ENCODE results near the gene DPM2.

DPM2 gene

DNA sequence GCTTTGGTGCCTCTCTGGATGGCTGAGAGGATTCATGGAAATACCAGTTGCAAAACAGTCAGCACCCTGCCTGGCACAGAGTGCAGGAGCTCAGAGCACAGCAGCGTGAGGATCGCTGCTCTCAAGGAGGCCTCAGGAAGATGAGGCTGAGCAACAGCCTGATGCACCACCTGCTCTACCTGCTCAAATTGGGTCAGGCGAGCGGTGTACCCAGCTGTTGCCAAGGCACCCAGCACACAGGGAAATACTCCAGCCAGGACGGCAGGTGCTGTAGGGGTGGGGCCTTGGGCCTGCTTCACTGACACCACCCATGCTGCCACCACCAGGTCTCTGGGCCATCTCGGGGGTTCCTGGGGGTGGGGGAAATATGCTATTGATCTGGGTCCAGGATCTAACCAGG is 38.8 kb upstream of the DPM2 start:
- no peak overlapping the region for H3K4me3 ChIP-seq (ENCODE audit: low read depth, low read length)
- TF ChIP-seq, protein P1, sequence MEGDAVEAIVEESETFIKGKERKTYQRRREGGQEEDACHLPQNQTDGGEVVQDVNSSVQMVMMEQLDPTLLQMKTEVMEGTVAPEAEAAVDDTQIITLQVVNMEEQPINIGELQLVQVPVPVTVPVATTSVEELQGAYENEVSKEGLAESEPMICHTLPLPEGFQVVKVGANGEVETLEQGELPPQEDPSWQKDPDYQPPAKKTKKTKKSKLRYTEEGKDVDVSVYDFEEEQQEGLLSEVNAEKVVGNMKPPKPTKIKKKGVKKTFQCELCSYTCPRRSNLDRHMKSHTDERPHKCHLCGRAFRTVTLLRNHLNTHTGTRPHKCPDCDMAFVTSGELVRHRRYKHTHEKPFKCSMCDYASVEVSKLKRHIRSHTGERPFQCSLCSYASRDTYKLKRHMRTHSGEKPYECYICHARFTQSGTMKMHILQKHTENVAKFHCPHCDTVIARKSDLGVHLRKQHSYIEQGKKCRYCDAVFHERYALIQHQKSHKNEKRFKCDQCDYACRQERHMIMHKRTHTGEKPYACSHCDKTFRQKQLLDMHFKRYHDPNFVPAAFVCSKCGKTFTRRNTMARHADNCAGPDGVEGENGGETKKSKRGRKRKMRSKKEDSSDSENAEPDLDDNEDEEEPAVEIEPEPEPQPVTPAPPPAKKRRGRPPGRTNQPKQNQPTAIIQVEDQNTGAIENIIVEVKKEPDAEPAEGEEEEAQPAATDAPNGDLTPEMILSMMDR (IDR thresholded peaks at IDR 0.05; ENCODE audit: low read depth, low read length), result no peak

DNA sequence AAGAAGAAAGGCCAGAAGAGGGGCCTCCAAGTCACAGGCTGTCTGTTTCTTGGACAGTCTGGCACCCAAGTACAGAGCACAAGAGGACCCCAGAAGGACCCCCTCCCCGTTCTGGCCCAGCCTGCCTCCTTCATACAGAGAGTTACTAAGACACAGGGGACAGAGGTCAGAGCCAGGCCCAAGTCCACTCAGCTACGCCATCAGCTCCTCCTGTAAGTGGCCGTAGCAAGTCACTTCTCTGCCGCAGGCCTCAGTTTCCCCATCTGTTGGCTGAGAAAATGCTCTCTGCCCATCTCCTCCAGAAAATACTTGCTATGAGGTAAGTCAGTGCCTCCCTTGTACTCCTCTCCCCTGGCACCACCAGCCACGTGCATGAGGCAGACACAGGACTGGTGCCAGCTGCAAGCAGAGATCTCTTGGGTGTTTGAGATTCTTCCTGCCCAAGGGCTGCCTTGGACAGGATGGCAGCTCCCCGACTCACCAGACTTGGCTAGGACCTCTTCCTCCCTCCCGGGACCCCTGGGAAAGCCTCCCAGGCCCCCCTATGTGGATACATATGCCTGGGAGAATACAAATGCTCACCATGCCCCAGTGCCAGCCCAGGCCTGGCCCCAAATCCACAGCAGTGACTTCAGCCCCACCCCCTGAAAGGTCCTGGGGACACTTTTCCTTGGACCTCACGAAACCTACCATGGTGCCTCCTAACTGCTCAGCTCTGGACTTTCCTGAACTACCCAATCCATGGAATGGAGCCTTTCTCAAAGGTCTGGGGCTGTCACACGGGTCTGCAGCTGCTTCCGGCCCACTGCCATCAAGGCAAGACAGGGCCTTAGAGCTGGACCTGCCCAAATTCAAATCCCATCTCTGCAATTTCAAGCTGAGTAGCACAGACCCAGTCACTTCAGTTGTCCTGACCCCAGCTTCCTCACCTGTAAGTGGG is 38.0 kb upstream of the DPM2 start:
- H3K4me3 ChIP-seq (ENCODE audit: low read depth, low read length), result no peak overlapping the region
- TF ChIP-seq, protein P1 (IDR thresholded peaks at IDR 0.05; ENCODE audit: low read depth, low read length), result no peak

DNA sequence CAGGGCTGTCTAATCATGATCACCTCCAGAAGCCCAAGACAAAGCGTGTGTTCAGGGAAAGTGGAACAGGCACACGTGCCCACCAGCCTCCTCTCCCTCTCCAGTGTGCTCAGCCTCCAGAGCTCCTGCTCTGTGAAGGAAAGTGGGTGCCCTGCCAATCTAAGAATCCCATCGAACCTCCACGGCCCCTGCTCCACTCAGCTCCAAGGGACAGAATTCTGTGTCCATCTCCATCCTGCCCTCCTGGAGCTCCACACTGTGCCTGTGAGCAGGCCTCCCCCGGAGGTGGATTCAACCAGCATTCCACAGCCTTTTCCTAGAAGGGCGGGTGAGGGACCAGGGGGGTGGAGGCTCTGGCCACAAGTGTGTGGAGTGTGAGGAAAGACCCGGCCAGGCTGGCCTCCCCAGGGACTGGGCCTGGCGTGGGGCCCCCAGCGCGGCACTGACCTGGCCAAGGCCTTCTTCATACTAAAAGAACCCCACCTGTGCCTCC is 37.2 kb upstream of the DPM2 start:
- no peak overlapping the region for H3K4me3 ChIP-seq (ENCODE audit: low read depth, low read length)

DNA sequence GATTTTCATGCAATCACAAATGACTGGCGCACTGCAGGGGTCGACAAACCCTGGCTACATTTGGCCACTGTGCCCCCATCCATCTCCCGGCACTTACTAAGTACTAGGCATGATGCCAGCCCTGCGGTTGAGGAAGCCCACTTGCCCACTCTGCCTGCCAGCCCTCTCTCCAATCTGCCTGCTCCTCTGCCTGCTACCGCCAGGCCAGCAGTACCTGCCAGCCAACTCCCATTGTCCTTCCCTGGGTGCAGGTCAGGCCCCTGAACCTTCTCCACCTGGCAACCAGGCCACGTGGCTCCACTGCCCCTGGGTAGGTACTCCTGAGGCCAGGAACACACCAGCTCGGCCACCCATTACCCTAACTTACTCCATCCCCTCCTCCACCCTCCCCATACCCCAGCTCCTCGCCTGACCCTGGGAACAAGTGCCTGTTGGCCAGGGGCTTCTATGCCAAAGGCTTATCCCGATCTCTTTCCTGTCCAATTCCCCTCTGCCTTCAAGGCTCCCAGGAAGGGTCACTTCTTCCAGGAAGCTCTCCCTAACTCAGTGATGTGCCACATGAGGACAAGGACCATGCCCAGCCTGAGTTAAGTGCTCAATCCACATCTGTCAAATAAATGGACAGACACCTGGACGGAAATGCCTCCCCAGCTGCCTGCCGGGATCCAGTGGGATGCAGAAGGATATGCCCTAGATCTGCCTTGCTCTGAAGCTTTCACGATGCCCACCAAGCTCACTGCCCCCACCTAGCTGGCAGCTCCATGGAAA is 36.5 kb upstream of the DPM2 start:
- TF ChIP-seq, protein P1 (IDR thresholded peaks at IDR 0.05; ENCODE audit: low read depth, low read length), result no peak
- no peak overlapping the region for H3K4me3 ChIP-seq (ENCODE audit: low read depth, low read length)

More for the DNA sequence above, 37.2 kb upstream of the DPM2 start:
- TF ChIP-seq, protein P1 (IDR thresholded peaks at IDR 0.05; ENCODE audit: low read depth, low read length), result no peak

DNA sequence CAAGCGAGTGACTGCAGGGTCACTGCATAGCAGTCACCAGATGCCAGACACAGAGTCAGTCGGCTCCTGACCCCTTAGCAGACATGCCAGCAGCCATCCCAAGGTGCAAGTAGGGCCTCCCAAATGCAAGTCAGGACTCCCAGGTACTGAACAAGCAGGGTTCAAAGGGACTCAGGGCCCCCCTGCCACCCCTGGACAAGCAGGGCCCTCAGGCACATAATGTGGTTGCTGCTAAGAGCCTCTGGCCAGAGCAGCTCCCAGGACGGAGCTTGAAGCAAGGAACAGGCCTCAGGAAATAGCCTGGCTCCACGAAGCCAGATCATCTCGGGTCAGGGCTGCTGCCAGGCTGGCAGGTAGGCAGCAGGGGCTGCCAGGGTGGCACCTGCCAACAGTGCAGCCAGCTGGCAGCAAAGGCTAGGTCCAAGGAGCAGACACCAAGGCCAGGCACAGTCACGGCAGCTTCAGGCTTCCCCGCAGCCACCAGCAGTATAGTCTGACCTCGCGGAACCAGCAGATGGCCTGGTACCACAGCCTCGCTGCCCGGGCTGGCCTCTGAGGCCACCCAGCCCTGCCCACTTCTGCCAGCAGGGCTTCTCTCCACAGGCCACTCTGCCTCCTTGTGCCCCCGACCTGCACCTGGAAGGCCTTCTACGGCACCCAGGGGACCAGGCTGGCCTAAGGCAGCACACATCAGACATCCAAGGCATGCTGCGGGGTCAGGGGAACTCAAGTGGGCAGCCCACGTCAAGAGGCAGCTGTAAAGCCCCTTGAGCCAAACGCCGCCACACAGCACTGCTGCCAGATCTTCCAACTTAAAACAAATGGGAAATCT is 35.7 kb upstream of the DPM2 start:
- H3K4me3 ChIP-seq (ENCODE audit: low read depth, low read length), result no peak overlapping the region
- TF ChIP-seq, protein P1 (IDR thresholded peaks at IDR 0.05; ENCODE audit: low read depth, low read length), result no peak

DNA sequence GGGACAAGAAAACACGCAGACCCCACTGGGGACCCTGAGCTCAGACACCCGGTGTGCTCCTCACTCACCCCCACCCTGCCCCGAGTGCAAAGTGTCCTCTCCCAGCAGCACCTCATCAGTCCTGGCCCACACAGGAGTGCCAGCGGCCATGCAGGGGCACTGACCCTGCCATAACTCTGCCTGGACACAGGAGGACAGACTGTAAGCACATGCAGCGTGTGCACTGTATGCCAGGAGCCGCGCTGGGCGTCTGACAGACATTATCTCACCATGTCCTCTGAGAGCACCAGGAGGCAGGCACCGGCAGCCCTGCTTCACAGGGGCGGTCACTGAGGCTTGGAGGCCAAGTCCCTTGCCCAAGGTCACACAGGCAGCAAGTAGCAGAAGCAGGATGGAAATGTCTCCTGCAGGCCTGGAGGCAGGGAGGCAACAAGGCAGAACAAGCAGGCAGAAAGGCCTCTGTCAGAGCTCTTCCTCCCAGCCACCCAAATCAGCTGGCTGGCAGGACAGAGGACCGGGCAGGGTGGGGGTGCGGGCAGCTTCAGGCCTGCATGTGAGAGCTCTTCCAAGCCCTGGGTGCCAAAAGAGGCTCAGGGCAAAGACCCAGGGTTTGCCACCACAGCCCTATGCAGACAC is 34.7 kb upstream of the DPM2 start:
- TF ChIP-seq, protein P1 (IDR thresholded peaks at IDR 0.05; ENCODE audit: low read depth, low read length), result no peak
- H3K4me3 ChIP-seq (ENCODE audit: low read depth, low read length), result no peak overlapping the region
